Smooth muscle cell (in vitro differentiated cells): ENCODE measurements around the gene ZNF438. TPM values are rescaled to one million over a fixed set of nuclear protein-coding genes. Genes with fewer than 3 reads are reported as not detected.

Source experiments
- DNase-seq: peaks from one replicate; lab custom pipeline; 2025; ENCODE audit not compliant: unreplicated experiment; lab: John Stamatoyannopoulos, UW
- H2AFZ ChIP-seq: fragments of 200-600 bp; sonication (generic); 2 replicates; pipeline ENCODE4 v1.6.0; 2016; ENCODE audit warnings: antibody characterized with exemption, low read depth, mild to moderate bottlenecking
- H3F3A ChIP-seq: fragments of 200-600 bp; sonication (generic); 2 replicates; pipeline ENCODE4 v1.6.0; 2017; ENCODE audit warnings: antibody characterized with exemption, low read depth
- H3K27ac ChIP-seq: fragments of 200-600 bp; sonication (generic); 2 replicates; pipeline ENCODE4 v1.5.1; 2016; ENCODE audit warnings: low read depth, mild to moderate bottlenecking
- H3K27me3 ChIP-seq: fragments of 200-600 bp; sonication (generic); 2 replicates; pipeline ENCODE4 v1.6.1; 2016; ENCODE audit warnings: low read depth, mild to moderate bottlenecking
- H3K36me3 ChIP-seq: fragments of 200-600 bp; sonication (generic); 2 replicates; pipeline ENCODE4 v1.5.1; 2016; ENCODE audit warnings: low read depth
- H3K4me1 ChIP-seq: fragments of 200-600 bp; sonication (generic); 2 replicates; pipeline ENCODE4 v1.5.1; 2016; ENCODE audit warnings: low read depth
- H3K4me2 ChIP-seq: fragments of 200-600 bp; sonication (generic); 2 replicates; pipeline ENCODE4 v1.6.0; 2016; ENCODE audit warnings: mild to moderate bottlenecking
- H3K4me3 ChIP-seq: fragments of 200-600 bp; sonication (generic); 2 replicates; pipeline ENCODE4 v1.5.1; 2016; ENCODE audit warnings: mild to moderate bottlenecking
- H3K79me2 ChIP-seq: fragments of 200-600 bp; sonication (generic); 2 replicates; pipeline ENCODE4 v1.6.0; 2016; ENCODE audit warnings: low read depth, mild to moderate bottlenecking
- H3K9ac ChIP-seq: fragments of 200-600 bp; sonication (generic); 2 replicates; pipeline ENCODE4 v1.6.0; 2016; ENCODE audit warnings: low read depth
- H3K9me3 ChIP-seq: fragments of 200-600 bp; sonication (generic); replicated peaks from 2 replicates; pipeline ENCODE4 v1.5.1; 2016; ENCODE audit warnings: low read depth
- H4K20me1 ChIP-seq: fragments of 200-600 bp; sonication (generic); 2 replicates; pipeline ENCODE4 v1.6.0; 2016; ENCODE audit warnings: low read depth
- WGBS: methylation state at CpG from one replicate; pipeline ENCODE4 v1.1.7; 2016; ENCODE audit warnings: low lambda C conversion rate; 5-methylcytosine and 5-hydroxymethylcytosine counted together
- polyA plus RNA-seq: library from polyadenylated mRNA; unstranded; fragments of >200 nt; fragmentation: Nextera tagmentation; extraction: Ambion mirVana; gene quantifications from 2 replicates; pipeline ENCODE4 v1.2.1, GENCODE V29; 2016
- total RNA-seq: library from RNA; depleted of rRNA; stranded (reverse); fragments of >200 nt; gene quantifications from 2 replicates; pipeline ENCODE4 v1.2.3, GENCODE V29; 2014
- TF ChIP-seq, protein P1 (sequence below): fragments of 200-600 bp; sonication (generic); IDR thresholded peaks from 2 replicates; pipeline ENCODE4 v1.5.1; 2017; ENCODE audit warnings: borderline replicate concordance, mild to moderate bottlenecking, antibody characterized with exemption; ENCODE audit not compliant: insufficient read depth, poor library complexity, severe bottlenecking

The ZNF438 gene
- total and polyA plus RNA-seq, 2 experiments from 2014 or later = 2.8 to 3.4 TPM

DNA sequence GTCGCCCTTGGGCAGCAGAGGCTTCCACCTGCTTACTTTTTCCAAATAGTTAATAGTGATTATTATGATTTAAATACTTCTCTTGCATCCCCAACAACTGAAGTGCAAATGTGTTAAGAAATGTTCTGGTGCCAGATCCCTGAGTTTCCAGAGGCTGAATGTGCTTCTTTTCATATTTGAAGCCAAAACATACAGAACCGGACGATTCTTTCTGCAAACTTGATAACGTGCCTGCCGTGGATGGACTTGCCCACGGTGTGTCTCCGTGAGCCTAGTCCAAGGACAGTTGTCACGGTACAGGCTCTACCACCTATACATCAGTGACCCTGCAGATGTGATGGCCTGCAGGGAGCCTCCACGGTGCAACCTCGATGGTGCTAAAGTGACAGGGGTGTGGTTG is 203.5 kb downstream of the ZNF438 start:
- Histone ChIP-seq H3K4me2 (no peak overlapping the region), H3K4me1 (peaks cover 6% of the 10 kb centered on the region), H3K36me3 (no peaks in the 10 kb centered on the region), H4K20me1 (no peaks in the 10 kb centered on the region), H3K9me3 (no peaks in the 10 kb centered on the region), H3K9ac (no peak overlapping the region), H3K27me3 (no peaks in the 10 kb centered on the region), H3K4me3 (no peak overlapping the region), H3K27ac (no peak overlapping the region), H2AFZ (no peak overlapping the region), H3F3A (no peaks in the 10 kb centered on the region), H3K79me2 (no peaks in the 10 kb centered on the region)
- TF ChIP-seq, protein P1, sequence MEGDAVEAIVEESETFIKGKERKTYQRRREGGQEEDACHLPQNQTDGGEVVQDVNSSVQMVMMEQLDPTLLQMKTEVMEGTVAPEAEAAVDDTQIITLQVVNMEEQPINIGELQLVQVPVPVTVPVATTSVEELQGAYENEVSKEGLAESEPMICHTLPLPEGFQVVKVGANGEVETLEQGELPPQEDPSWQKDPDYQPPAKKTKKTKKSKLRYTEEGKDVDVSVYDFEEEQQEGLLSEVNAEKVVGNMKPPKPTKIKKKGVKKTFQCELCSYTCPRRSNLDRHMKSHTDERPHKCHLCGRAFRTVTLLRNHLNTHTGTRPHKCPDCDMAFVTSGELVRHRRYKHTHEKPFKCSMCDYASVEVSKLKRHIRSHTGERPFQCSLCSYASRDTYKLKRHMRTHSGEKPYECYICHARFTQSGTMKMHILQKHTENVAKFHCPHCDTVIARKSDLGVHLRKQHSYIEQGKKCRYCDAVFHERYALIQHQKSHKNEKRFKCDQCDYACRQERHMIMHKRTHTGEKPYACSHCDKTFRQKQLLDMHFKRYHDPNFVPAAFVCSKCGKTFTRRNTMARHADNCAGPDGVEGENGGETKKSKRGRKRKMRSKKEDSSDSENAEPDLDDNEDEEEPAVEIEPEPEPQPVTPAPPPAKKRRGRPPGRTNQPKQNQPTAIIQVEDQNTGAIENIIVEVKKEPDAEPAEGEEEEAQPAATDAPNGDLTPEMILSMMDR = no peak
- 82% methylated on average over 10 of the region's 10 CpGs for WGBS
- no peak for DNase-seq

DNA sequence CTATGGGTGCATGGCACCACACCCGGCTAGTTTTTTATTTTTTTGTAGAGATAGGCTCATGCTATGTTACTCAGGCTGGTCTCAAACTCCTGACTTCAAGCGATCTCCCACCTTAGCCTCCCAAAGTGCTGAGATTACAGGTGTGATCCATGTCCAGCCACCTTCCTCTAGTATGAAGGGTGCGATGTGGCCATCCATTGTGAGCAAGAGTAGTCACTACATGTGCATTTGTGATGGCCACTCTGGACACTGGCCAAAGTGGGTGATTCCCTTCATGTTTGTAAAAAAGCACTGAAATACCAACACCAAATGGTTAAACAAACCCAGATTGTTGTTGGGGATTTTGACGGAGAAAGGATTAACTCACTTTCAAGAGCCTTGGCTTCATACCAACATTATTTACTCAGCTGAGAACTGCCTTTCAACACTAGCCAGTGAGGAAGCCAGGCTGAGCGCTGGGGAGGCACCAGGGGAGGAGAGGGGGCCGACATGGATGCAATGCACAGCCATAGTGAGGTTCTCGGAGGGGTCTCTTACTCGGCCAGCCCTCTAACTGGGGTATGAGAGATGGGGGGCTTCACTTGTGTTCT is 204.0 kb downstream of the ZNF438 start:
- Histone ChIP-seq H3K79me2 (no peaks in the 10 kb centered on the region), H3K9ac (no peak overlapping the region), H3K36me3 (no peaks in the 10 kb centered on the region), H3K4me3 (no peak overlapping the region), H4K20me1 (no peaks in the 10 kb centered on the region), H3F3A (no peaks in the 10 kb centered on the region), H3K4me1 (peaks cover 6% of the 10 kb centered on the region), H3K27me3 (no peaks in the 10 kb centered on the region), H3K4me2 (no peak overlapping the region), H3K27ac (no peak overlapping the region), H3K9me3 (no peaks in the 10 kb centered on the region), H2AFZ (no peak overlapping the region)
- 72% methylated on average over 8 of the region's 8 CpGs for WGBS
- TF ChIP-seq, protein P1 = no peak
- DNase-seq = no peak

- no peak overlapping the region for H2AFZ ChIP-seq
- no peaks in the 10 kb centered on the region for H3K27me3 ChIP-seq
- H3K9ac ChIP-seq = no peak overlapping the region
- no peak overlapping the region for H3K4me3 ChIP-seq
- H3K9me3 ChIP-seq = no peaks in the 10 kb centered on the region
- no peaks in the 10 kb centered on the region for H3K36me3 ChIP-seq
- no peak for DNase-seq
- H3K4me2 ChIP-seq = no peak overlapping the region
- 84% methylated on average over 4 of the region's 4 CpGs for WGBS
- TF ChIP-seq, protein P1 = no peak
- peaks cover 6% of the 10 kb centered on the region for H3K4me1 ChIP-seq
- no peak overlapping the region for H3K27ac ChIP-seq
- no peaks in the 10 kb centered on the region for H3F3A ChIP-seq
- no peaks in the 10 kb centered on the region for H3K79me2 ChIP-seq
- no peaks in the 10 kb centered on the region for H4K20me1 ChIP-seq
Observed at GRCh38 chr10:30826679-30827078, 205.0 kb downstream of the ZNF438 start.

- TF ChIP-seq, protein P1 = no peak
- peaks cover 12% of the 10 kb centered on the region for H3F3A ChIP-seq
- H3K27me3 ChIP-seq = no peaks in the 10 kb centered on the region
- H4K20me1 ChIP-seq = no peaks in the 10 kb centered on the region
- H3K79me2 ChIP-seq = no peaks in the 10 kb centered on the region
- no peaks in the 10 kb centered on the region for H3K36me3 ChIP-seq
- no peak overlapping the region for H3K9ac ChIP-seq
- no peak overlapping the region for H3K4me3 ChIP-seq
- H3K4me1 ChIP-seq = peaks cover 8% of the 10 kb centered on the region
- H3K4me2 ChIP-seq = no peak overlapping the region
- DNase-seq = no peak
- H3K27ac ChIP-seq = no peak overlapping the region
- H2AFZ ChIP-seq = no peak overlapping the region
- H3K9me3 ChIP-seq = no peaks in the 10 kb centered on the region
Observed at GRCh38 chr10:30825495-30825894, 206.2 kb downstream of the ZNF438 start.
